ENCODE measurements around the gene UBR3. TPM values are rescaled to one million over a fixed set of nuclear protein-coding genes. Genes with fewer than 3 reads are reported as not detected.
A peak's percentile ranks its signal among the peaks of the same experiment; 100 is the strongest.

UBR3 gene
- polyA plus RNA-seq, 2 of the 4 experiments (the other 2 are of a cell fraction) = 11.0 to 23.1 TPM

DNA sequence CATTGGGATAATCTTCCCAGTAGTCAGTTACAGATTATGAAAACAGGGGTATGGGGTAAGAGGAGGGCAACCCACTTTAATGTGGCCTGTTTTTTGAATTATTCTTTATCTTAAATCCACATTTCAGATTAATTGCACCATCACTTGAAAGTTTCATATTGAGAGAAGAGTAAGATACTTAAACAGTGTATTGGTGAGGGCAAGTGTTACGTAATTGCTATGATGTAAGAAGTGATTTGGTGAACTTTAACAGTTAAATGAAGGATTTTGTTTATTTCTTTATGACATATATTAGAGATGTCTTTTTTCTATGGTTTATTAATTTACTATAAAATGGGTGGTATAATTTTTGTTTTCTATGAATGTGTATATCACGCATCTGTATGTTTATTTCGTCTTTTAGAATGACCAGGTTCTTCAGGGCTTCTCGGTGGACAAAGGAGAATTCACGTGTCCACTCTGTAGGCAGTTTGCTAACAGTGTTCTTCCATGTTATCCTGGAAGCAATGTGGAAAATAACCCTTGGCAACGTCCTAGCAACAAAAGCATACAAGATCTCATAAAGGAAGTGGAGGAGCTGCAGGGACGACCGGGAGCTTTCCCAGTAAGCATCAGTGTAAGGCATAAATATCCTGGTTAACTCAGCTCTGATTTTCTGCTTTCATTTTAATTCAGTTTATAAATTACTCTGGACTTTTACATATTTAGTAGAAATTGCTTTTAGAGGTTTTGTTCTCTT lies 179.5 kb downstream of the UBR3 start:
- Histone ChIP-seq H3K4me3 (no peak overlapping the region), H3K9me3 (no peaks in the 10 kb centered on the region), H3K4me1 (no peaks in the 10 kb centered on the region), H3K4me2 (no peak overlapping the region), H3K27ac (no peak overlapping the region)
- CTCF ChIA-PET = no interaction called here
- WGBS (ENCODE audit: missing lambda C conversion rate) = 85% methylated on average over 8 of the region's 8 CpGs
- DNase-seq (ENCODE audit: low read depth in 1 of 2, low spot score in 1 of 2) (no peak), FAIRE-seq (no peak), ATAC-seq (no peak)
- TF ChIP-seq ZSCAN20 (CRISPR knock-in tag; IDR thresholded peaks at IDR 0.05) = no peak
- peak; percentile 47 to 56; a peak in 2 of 4 replicates for TF ChIP-seq CEBPB (IDR thresholded peaks at IDR 0.05)
- no peak for TF ChIP-seq POLR2A (IDR thresholded peaks at IDR 0.05; ENCODE audit: low read length)
- POLR2A ChIA-PET = no interaction called here

- FAIRE-seq (no peak), ATAC-seq (no peak), DNase-seq (ENCODE audit: low read depth in 1 of 2, low spot score in 1 of 2) (no peak)
- TF ChIP-seq ATOH8 (CRISPR knock-in tag; IDR thresholded peaks at IDR 0.05; ENCODE audit: low read depth) (no peak), CBX8 (IDR thresholded peaks at IDR 0.05) (no peak), POLR2A (IDR thresholded peaks at IDR 0.05; ENCODE audit: low read length) (no peak), FOXS1 (CRISPR knock-in tag; IDR thresholded peaks at IDR 0.05) (no peak), FOSB (CRISPR knock-in tag; IDR thresholded peaks at IDR 0.05) (no peak), EHMT2 (IDR thresholded peaks at IDR 0.05; ENCODE audit: low read depth) (no peak), ZNF302 (CRISPR knock-in tag; IDR thresholded peaks at IDR 0.05) (no peak), BCL3 (IDR thresholded peaks at IDR 0.05) (no peak), MAFK (IDR thresholded peaks at IDR 0.05; ENCODE audit: partially characterized antibody) (no peak), FOSL2 (IDR thresholded peaks at IDR 0.05) (no peak), FOSL2 (CRISPR knock-in tag; IDR thresholded peaks at IDR 0.05) (no peak), GATA3 (IDR thresholded peaks at IDR 0.05; ENCODE audit: borderline replicate concordance) (no peak), NPAS2 (CRISPR knock-in tag; IDR thresholded peaks at IDR 0.05; ENCODE audit: borderline replicate concordance) (no peak), TP53 (CRISPR knock-in tag; IDR thresholded peaks at IDR 0.05) (no peak), RFX5 (IDR thresholded peaks at IDR 0.05) (no peak), CHD2 (IDR thresholded peaks at IDR 0.05; ENCODE audit: low read length, partially characterized antibody) (no peak), ZSCAN20 (CRISPR knock-in tag; IDR thresholded peaks at IDR 0.05) (no peak), SMC3 (IDR thresholded peaks at IDR 0.05) (no peak), RCOR1 (IDR thresholded peaks at IDR 0.05; ENCODE audit: low read depth, low read length) (no peak), BHLHE40 (IDR thresholded peaks at IDR 0.05; ENCODE audit: low read depth, low read length) (no peak)
- TF ChIP-seq, protein P1, sequence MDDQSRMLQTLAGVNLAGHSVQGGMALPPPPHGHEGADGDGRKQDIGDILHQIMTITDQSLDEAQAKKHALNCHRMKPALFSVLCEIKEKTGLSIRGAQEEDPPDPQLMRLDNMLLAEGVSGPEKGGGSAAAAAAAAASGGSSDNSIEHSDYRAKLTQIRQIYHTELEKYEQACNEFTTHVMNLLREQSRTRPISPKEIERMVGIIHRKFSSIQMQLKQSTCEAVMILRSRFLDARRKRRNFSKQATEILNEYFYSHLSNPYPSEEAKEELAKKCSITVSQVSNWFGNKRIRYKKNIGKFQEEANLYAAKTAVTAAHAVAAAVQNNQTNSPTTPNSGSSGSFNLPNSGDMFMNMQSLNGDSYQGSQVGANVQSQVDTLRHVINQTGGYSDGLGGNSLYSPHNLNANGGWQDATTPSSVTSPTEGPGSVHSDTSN (IDR thresholded peaks at IDR 0.05) = no peak
- H3K9me3 ChIP-seq = no peaks in the 10 kb centered on the region
- no peaks in the 10 kb centered on the region for H3K4me1 ChIP-seq
- CTCF ChIA-PET = no interaction called here
- POLR2A ChIA-PET = no interaction called here
- 83% methylated on average over 3 of the region's 3 CpGs for WGBS (ENCODE audit: missing lambda C conversion rate)
- H3K27ac ChIP-seq = no peak overlapping the region
- no peak overlapping the region for H3K4me2 ChIP-seq
- no peak overlapping the region for H3K4me3 ChIP-seq
These were observed 182.0 kb downstream of the UBR3 start for GRCh38 chr2:170009209-170009608.

- WGBS (ENCODE audit: missing lambda C conversion rate) = 81% methylated on average over 4 of the region's 4 CpGs
- TF ChIP-seq RARB (CRISPR knock-in tag; IDR thresholded peaks at IDR 0.05) (no peak), ZC3H11A (IDR thresholded peaks at IDR 0.05) (no peak), MAZ (IDR thresholded peaks at IDR 0.05; ENCODE audit: borderline replicate concordance, low read depth, low read length) (no peak), EHMT2 (IDR thresholded peaks at IDR 0.05; ENCODE audit: low read depth) (no peak), JUN (IDR thresholded peaks at IDR 0.05) (no peak), TFCP2L1 (CRISPR knock-in tag; IDR thresholded peaks at IDR 0.05) (no peak), NPAS2 (CRISPR knock-in tag; IDR thresholded peaks at IDR 0.05; ENCODE audit: borderline replicate concordance) (no peak), HDAC2 (IDR thresholded peaks at IDR 0.05) (no peak), HOXB5 (CRISPR knock-in tag; IDR thresholded peaks at IDR 0.05) (no peak), POLR2A (IDR thresholded peaks at IDR 0.05; ENCODE audit: low read length) (no peak)
- TF ChIP-seq, protein P2, sequence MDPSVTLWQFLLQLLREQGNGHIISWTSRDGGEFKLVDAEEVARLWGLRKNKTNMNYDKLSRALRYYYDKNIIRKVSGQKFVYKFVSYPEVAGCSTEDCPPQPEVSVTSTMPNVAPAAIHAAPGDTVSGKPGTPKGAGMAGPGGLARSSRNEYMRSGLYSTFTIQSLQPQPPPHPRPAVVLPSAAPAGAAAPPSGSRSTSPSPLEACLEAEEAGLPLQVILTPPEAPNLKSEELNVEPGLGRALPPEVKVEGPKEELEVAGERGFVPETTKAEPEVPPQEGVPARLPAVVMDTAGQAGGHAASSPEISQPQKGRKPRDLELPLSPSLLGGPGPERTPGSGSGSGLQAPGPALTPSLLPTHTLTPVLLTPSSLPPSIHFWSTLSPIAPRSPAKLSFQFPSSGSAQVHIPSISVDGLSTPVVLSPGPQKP (IDR thresholded peaks at IDR 0.05; ENCODE audit: low read depth, low read length) = no peak
- Histone ChIP-seq H3K4me1 (no peaks in the 10 kb centered on the region), H3K4me3 (no peak overlapping the region), H3K4me2 (no peak overlapping the region), H3K27ac (no peak overlapping the region), H3K9me3 (no peaks in the 10 kb centered on the region)
- CTCF ChIA-PET = interaction anchor here (0.7 kb wide), 1 partner anchor 26 kb away, joined by 4 read pairs; no protein-coding TSS in a partner anchor
- no peak for FAIRE-seq
- 0 out of 6 replicates have a peak, but pooled peaks have one; percentile 44 to 64 for ATAC-seq
- POLR2A ChIA-PET = no interaction called here
- DNase-seq (ENCODE audit: low read depth in 1 of 2, low spot score in 1 of 2) = no peak
These were observed 185.5 kb downstream of the UBR3 start for GRCh38 chr2:170012773-170013172.
